ENCODE data around the gene ZFP90. TPM values are rescaled to one million over a fixed set of nuclear protein-coding genes. Genes with fewer than 3 reads are reported as not detected.
"Not testable (repeated sequence)": the region's sequence is repeated elsewhere in the genome, so short reads cannot be mapped to it uniquely, and the experiment has no call there.

The ZFP90 gene
- polyA plus RNA-seq, 3 donors, result 5.0 to 11.1 (median 5.2) TPM

DNA sequence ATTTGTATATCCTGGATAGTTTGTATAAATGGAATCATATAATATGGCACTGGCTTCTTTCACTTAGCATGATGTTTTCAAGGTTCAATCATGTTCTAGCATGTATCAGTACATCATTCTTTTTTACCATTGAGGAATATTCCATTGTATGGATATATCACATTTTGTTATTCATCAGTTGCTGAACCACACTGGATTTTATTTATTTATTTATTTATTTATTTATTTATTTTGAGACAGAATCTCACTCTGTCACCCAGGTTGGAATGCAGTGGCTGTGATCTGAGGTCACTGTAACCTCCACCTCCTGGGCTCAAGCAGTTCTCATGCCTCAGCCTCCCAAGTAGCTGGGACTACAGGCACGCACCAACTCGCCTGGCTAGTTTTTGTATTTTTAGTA, 21.2 kb downstream of the ZFP90 start:
- not testable (repeated sequence) for H3K27ac ChIP-seq (ENCODE audit: low read depth, low read length)
- 97 to 100% (median 100%) methylated on average over 2 of the region's 2 CpGs for WGBS, 3 donors

GRCh38 chr16:68563631-68564381, 24.7 kb downstream of the ZFP90 start:
- H3K27ac ChIP-seq (ENCODE audit: low read depth, low read length), result no peak overlapping the region
- WGBS, 3 donors, result 97 to 99% (median 98%) methylated on average over 7 of the region's 7 CpGs

- no peak overlapping the region for H3K27ac ChIP-seq (ENCODE audit: low read depth, low read length)
- WGBS, 3 donors, result 97 to 99% (median 98%) methylated on average over 9 of the region's 9 CpGs
Measured at GRCh38 chr16:68564382-68564985, 25.4 kb downstream of the ZFP90 start.

GRCh38 chr16:68574479-68574878, 35.4 kb downstream of the ZFP90 start:
- no peak overlapping the region for H3K27ac ChIP-seq (ENCODE audit: low read depth, low read length)
- WGBS, 3 donors, result 89 to 100% (median 99%) methylated on average over 3 of the region's 3 CpGs

GRCh38 chr16:68575082-68575481, 36.0 kb downstream of the ZFP90 start:
- no peak overlapping the region for H3K27ac ChIP-seq (ENCODE audit: low read depth, low read length)
- 97 to 100% (median 99%) methylated on average over 3 of the region's 3 CpGs for WGBS, 3 donors

GRCh38 chr16:68577352-68577853, 38.3 kb downstream of the ZFP90 start:
- WGBS, 3 donors, result 92 to 94% (median 93%) methylated on average over 2 of the region's 2 CpGs
- H3K27ac ChIP-seq (ENCODE audit: low read depth, low read length), result no peak overlapping the region

GRCh38 chr16:68590201-68590994, 51.3 kb downstream of the ZFP90 start:
- no peak overlapping the region for H3K27ac ChIP-seq (ENCODE audit: low read depth, low read length)
- 8 to 16% (median 9%) methylated on average over 26 of the region's 26 CpGs for WGBS, 3 donors

- H3K27ac ChIP-seq (ENCODE audit: low read depth, low read length), result no peak overlapping the region
- 89 to 98% (median 95%) methylated on average over 5 of the region's 5 CpGs for WGBS, 3 donors
Measured at GRCh38 chr16:68592466-68593337, 53.6 kb downstream of the ZFP90 start.

- WGBS, 3 donors, result 88 to 96% (median 90%) methylated on average over 6 of the region's 6 CpGs
- H3K27ac ChIP-seq (ENCODE audit: low read depth, low read length), result no peak overlapping the region
Measured at GRCh38 chr16:68596266-68596665, 57.2 kb downstream of the ZFP90 start.

DNA sequence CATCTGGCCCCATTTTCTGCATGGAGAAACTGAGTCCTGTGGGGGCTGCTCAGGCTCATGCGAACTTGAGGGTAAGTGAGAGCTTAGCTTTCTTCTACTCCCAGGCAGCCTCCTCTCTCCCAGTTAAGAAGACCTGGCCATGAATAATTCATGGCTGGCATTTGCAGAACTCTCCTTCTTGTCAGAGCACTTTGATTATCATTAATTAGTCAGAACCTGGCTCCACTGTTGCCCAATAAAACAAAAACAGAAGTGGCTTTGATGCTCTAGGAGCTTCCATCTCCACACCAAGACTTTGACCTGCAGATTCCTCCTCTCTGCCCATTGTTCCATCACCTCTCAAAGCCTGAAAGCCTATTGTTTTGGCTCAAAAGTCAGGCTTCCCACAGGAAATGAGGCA, 60.5 kb downstream of the ZFP90 start:
- WGBS, 3 donors, result 94 to 97% (median 96%) methylated on average over 1 of the region's 1 CpG

GRCh38 chr16:68605746-68606145, 66.7 kb downstream of the ZFP90 start:
- 67 to 80% (median 76%) methylated on average over 5 of the region's 5 CpGs for WGBS, 3 donors
- H3K27ac ChIP-seq (ENCODE audit: low read depth, low read length), result no peak overlapping the region

More for the DNA sequence above, 60.5 kb downstream of the ZFP90 start:
- H3K27ac ChIP-seq (ENCODE audit: low read depth, low read length), result no peak overlapping the region

DNA sequence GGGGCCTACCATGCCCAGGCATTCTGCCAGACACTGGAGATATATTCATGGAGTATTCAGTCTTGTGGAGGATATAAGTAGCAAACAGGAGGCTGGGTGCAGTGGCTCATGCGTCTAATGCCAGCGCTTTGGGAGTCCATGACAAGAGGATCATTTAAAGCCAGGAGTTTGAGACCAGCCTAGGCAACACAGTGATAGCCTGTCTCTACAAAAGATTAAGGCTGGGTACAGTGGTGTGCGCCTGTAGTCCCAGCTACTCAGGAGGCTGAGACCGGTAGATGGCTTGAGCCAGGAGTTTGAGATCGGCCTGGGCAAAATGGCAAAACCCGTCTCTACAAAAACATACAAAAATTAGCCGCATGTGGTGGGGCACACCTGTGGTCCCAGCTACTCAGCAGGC, 68.4 kb downstream of the ZFP90 start:
- WGBS, 3 donors, result 91 to 98% (median 98%) methylated on average over 7 of the region's 7 CpGs

GRCh38 chr16:68608330-68608729, 69.2 kb downstream of the ZFP90 start:
- WGBS, 3 donors, result 86 to 96% (median 95%) methylated on average over 2 of the region's 2 CpGs
- H3K27ac ChIP-seq (ENCODE audit: low read depth, low read length), result no peak overlapping the region

More for the DNA sequence above, 68.4 kb downstream of the ZFP90 start:
- H3K27ac ChIP-seq (ENCODE audit: low read depth, low read length), result no peak overlapping the region

- no peak overlapping the region for H3K27ac ChIP-seq (ENCODE audit: low read depth, low read length)
- WGBS, 3 donors, result 82 to 86% (median 85%) methylated on average over 3 of the region's 3 CpGs
Measured at GRCh38 chr16:68612996-68613395, 73.9 kb downstream of the ZFP90 start.

DNA sequence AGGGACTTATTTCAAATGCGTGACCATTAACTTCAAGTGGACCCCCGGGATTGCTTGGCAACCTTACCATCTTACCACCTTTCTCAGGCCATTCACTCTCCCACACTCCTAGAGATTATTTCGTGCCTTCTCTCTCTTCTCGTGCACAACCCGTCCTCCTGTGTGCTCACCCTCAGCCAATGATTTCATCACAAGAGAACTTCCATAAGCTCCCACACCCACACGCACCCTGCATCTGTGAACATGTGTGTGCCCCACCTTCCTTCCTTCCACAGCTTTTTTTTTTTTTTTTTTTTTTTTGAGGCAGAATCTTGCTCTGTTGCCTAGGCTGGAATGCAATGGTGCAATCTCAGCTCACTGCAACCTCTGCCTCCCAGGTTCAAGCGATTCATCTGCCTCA, 78.6 kb downstream of the ZFP90 start:
- no peak overlapping the region for H3K27ac ChIP-seq (ENCODE audit: low read depth, low read length)
- 78 to 84% (median 81%) methylated on average over 7 of the region's 7 CpGs for WGBS, 3 donors
